Limb (tissue), 2 donors: ENCODE results near the gene SCUBE2.

Experiments
- DNase-seq, 2 donors: peaks; one replicate each; pipeline ENCODE4 v3.0.0-alpha.2; 2016; ENCODE audit errors: extremely low spot score in 2 of 2

The SCUBE2 gene

GRCh38 chr11:9047964-9048523, 43.4 kb downstream of the SCUBE2 start:
- peak in 1 of 2 donors; percentile 73 for DNase-seq

- peak in 1 of 2 donors; percentile 25 for DNase-seq
Measured at GRCh38 chr11:9046481-9046880, 44.9 kb downstream of the SCUBE2 start.

GRCh38 chr11:9042488-9042887, 48.9 kb downstream of the SCUBE2 start:
- no peak for DNase-seq

- DNase-seq, result no peak
Measured at GRCh38 chr11:9041747-9042146, 49.7 kb downstream of the SCUBE2 start.

- DNase-seq, result no peak
Measured at GRCh38 chr11:9040410-9040809, 51.0 kb downstream of the SCUBE2 start.

GRCh38 chr11:9039863-9040262, 51.5 kb downstream of the SCUBE2 start:
- no peak for DNase-seq

- DNase-seq, result no peak
Measured at GRCh38 chr11:9039198-9039597, 52.2 kb downstream of the SCUBE2 start.

GRCh38 chr11:9038541-9038940, 52.9 kb downstream of the SCUBE2 start:
- DNase-seq, result no peak

- no peak for DNase-seq
Measured at GRCh38 chr11:9037963-9038362, 53.4 kb downstream of the SCUBE2 start.

GRCh38 chr11:9037046-9037780, 54.2 kb downstream of the SCUBE2 start:
- no peak for DNase-seq

- DNase-seq, result no peak
Measured at GRCh38 chr11:9030601-9031000, 60.8 kb downstream of the SCUBE2 start.

GRCh38 chr11:9029422-9029821, 62.0 kb downstream of the SCUBE2 start:
- peak in 1 of 2 donors; percentile 27 for DNase-seq

GRCh38 chr11:9028581-9028980, 62.8 kb downstream of the SCUBE2 start:
- peak in 1 of 2 donors; percentile 52 for DNase-seq

GRCh38 chr11:9025101-9025850, 66.1 kb downstream of the SCUBE2 start:
- DNase-seq, result peak in 1 of 2 donors; percentile 39

- DNase-seq, result no peak
Measured at GRCh38 chr11:9022961-9023680, 68.3 kb downstream of the SCUBE2 start.

GRCh38 chr11:9020916-9021315, 70.5 kb downstream of the SCUBE2 start:
- DNase-seq, result no peak

- DNase-seq, result no peak
Measured at GRCh38 chr11:9019861-9020260, 71.5 kb downstream of the SCUBE2 start.

GRCh38 chr11:9017773-9018172, 73.6 kb downstream of the SCUBE2 start:
- DNase-seq, result no peak

GRCh38 chr11:9016916-9017642, 74.3 kb downstream of the SCUBE2 start:
- no peak for DNase-seq

- DNase-seq, result peak; percentile 58 to 68
Measured at GRCh38 chr11:9015677-9016076, 75.7 kb downstream of the SCUBE2 start.

- DNase-seq, result no peak
Measured at GRCh38 chr11:9014826-9015225, 76.6 kb downstream of the SCUBE2 start.
